ENCODE results near the gene MMP24. TPM values are rescaled to one million over a fixed set of nuclear protein-coding genes. Genes with fewer than 3 reads are reported as not detected.

Gene MMP24
- total and polyA plus RNA-seq, 2 of the 13 experiments (the other 11 are each of a cell fraction or from before 2014, with no cell fraction given): 0.29 to 0.35 TPM

DNA sequence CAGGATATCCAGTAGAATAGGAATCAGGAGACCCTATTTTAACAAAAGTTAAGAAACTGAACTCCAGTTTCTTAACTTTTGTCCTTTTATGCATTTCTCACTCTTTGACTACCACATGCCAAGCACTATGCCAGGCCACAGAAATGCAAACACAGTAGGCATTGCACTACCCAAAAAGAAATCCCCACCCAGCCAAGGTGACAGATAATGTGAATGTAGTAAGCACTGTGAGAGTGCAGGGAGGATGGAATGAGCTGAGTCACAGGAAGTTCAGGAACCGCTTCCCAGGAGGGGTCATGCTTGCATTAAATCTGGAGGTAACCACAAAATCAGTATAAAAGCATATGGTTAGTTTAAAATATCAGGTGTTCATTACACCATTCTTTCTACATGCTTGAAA, 85.8 kb downstream of the MMP24 start (continued):
- TF ChIP-seq, protein P1, sequence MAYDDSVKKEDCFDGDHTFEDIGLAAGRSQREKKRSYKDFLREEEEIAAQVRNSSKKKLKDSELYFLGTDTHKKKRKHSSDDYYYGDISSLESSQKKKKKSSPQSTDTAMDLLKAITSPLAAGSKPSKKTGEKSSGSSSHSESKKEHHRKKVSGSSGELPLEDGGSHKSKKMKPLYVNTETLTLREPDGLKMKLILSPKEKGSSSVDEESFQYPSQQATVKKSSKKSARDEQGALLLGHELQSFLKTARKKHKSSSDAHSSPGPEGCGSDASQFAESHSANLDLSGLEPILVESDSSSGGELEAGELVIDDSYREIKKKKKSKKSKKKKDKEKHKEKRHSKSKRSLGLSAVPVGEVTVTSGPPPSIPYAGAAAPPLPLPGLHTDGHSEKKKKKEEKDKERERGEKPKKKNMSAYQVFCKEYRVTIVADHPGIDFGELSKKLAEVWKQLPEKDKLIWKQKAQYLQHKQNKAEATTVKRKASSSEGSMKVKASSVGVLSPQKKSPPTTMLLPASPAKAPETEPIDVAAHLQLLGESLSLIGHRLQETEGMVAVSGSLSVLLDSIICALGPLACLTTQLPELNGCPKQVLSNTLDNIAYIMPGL (CRISPR knock-in tag; IDR thresholded peaks at IDR 0.05; ENCODE audit: borderline replicate concordance in 1 of 2, low read depth in 1 of 2): no peak
- TF ChIP-seq, protein P2, sequence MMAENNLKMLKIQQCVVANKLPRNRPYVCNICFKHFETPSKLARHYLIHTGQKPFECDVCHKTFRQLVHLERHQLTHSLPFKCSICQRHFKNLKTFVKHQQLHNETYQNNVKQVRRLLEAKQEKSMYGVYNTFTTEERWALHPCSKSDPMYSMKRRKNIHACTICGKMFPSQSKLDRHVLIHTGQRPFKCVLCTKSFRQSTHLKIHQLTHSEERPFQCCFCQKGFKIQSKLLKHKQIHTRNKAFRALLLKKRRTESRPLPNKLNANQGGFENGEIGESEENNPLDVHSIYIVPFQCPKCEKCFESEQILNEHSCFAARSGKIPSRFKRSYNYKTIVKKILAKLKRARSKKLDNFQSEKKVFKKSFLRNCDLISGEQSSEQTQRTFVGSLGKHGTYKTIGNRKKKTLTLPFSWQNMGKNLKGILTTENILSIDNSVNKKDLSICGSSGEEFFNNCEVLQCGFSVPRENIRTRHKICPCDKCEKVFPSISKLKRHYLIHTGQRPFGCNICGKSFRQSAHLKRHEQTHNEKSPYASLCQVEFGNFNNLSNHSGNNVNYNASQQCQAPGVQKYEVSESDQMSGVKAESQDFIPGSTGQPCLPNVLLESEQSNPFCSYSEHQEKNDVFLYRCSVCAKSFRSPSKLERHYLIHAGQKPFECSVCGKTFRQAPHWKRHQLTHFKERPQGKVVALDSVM (CRISPR knock-in tag; IDR thresholded peaks at IDR 0.05): no peak
- TF ChIP-seq ZNF282 (IDR thresholded peaks at IDR 0.05; ENCODE audit: partially characterized antibody) (no peak), ZNF598 (CRISPR knock-in tag; IDR thresholded peaks at IDR 0.05; ENCODE audit: borderline replicate concordance) (no peak), ZC3H4 (CRISPR knock-in tag; IDR thresholded peaks at IDR 0.05; ENCODE audit: borderline replicate concordance) (no peak), ERF (CRISPR knock-in tag; IDR thresholded peaks at IDR 0.05) (no peak), ZFX (CRISPR knock-in tag; IDR thresholded peaks at IDR 0.05; ENCODE audit: low read depth) (no peak), MTA3 (CRISPR knock-in tag; IDR thresholded peaks at IDR 0.05) (no peak), ZNF337 (CRISPR knock-in tag; IDR thresholded peaks at IDR 0.05; ENCODE audit: borderline replicate concordance, low read depth) (no peak), ZFP41 (CRISPR knock-in tag; IDR thresholded peaks at IDR 0.05; ENCODE audit: borderline replicate concordance) (no peak), NR2F1 (CRISPR knock-in tag; IDR thresholded peaks at IDR 0.05) (no peak), ZNF572 (CRISPR knock-in tag; IDR thresholded peaks at IDR 0.05) (no peak), FOSL2 (CRISPR knock-in tag; IDR thresholded peaks at IDR 0.05) (peak; percentile 77), ZNF660 (CRISPR knock-in tag; IDR thresholded peaks at IDR 0.05; ENCODE audit: borderline replicate concordance, low read depth) (no peak), GABPA (IDR thresholded peaks at IDR 0.05; ENCODE audit: low read depth, low read length) (no peak), GABPA (CRISPR knock-in tag; IDR thresholded peaks at IDR 0.05; ENCODE audit: low read depth) (peak; percentile 47), EP300 (IDR thresholded peaks at IDR 0.05; ENCODE audit: low read depth in 2 of 2, low read length in 2 of 2) (no peak), EP300 (CRISPR knock-in tag; IDR thresholded peaks at IDR 0.05; ENCODE audit: borderline replicate concordance) (0 out of 2 replicates have a peak, but pooled peaks have one; percentile 17), CREB1 (IDR thresholded peaks at IDR 0.05) (no peak), CREB1 (CRISPR knock-in tag; IDR thresholded peaks at IDR 0.05) (0 out of 2 replicates have a peak, but pooled peaks have one; percentile 13), ZNF570 (CRISPR knock-in tag; IDR thresholded peaks at IDR 0.05; ENCODE audit: borderline replicate concordance) (no peak), ZNF484 (CRISPR knock-in tag; IDR thresholded peaks at IDR 0.05; ENCODE audit: borderline replicate concordance, low read depth) (no peak)
- TF ChIP-seq, protein P3, sequence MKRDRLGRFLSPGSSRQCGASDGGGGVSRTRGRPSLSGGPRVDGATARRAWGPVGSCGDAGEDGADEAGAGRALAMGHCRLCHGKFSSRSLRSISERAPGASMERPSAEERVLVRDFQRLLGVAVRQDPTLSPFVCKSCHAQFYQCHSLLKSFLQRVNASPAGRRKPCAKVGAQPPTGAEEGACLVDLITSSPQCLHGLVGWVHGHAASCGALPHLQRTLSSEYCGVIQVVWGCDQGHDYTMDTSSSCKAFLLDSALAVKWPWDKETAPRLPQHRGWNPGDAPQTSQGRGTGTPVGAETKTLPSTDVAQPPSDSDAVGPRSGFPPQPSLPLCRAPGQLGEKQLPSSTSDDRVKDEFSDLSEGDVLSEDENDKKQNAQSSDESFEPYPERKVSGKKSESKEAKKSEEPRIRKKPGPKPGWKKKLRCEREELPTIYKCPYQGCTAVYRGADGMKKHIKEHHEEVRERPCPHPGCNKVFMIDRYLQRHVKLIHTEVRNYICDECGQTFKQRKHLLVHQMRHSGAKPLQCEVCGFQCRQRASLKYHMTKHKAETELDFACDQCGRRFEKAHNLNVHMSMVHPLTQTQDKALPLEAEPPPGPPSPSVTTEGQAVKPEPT (CRISPR knock-in tag; IDR thresholded peaks at IDR 0.05; ENCODE audit: low read depth): no peak
- TF ChIP-seq, protein P4, sequence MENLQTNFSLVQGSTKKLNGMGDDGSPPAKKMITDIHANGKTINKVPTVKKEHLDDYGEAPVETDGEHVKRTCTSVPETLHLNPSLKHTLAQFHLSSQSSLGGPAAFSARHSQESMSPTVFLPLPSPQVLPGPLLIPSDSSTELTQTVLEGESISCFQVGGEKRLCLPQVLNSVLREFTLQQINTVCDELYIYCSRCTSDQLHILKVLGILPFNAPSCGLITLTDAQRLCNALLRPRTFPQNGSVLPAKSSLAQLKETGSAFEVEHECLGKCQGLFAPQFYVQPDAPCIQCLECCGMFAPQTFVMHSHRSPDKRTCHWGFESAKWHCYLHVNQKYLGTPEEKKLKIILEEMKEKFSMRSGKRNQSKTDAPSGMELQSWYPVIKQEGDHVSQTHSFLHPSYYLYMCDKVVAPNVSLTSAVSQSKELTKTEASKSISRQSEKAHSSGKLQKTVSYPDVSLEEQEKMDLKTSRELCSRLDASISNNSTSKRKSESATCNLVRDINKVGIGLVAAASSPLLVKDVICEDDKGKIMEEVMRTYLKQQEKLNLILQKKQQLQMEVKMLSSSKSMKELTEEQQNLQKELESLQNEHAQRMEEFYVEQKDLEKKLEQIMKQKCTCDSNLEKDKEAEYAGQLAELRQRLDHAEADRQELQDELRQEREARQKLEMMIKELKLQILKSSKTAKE (CRISPR knock-in tag; IDR thresholded peaks at IDR 0.05; ENCODE audit: borderline replicate concordance): no peak

All from HepG2 (cell line).